Prostate gland (tissue), 2 donors: ENCODE data around the gene KAZN.

Experiments
- POLR2A ChIP-seq: fragments of 450-650 bp; IDR thresholded peaks from one replicate; pipeline ENCODE4 v1.6.1; 2016; ENCODE audit warnings: antibody characterized with exemption, mild to moderate bottlenecking
- POLR2AphosphoS5 ChIP-seq: sonication (generic); formaldehyde crosslinking; IDR thresholded peaks from one replicate; pipeline ENCODE4 v1.6.1; 2017; ENCODE audit warnings: antibody characterized with exemption
- TF ChIP-seq, protein P1 (sequence below), 4 experiments: fragments of 200-600 bp in 2 of 4; fragments of 450-650 bp in 2 of 4; sonication (generic) in 2 of 4; IDR thresholded peaks; 1 replicate in 3 of 4; 2 replicates in 1 of 4; pipeline ENCODE4 v1.5.1; 2016 to 2019; ENCODE audit warnings: antibody characterized with exemption in 4 of 4, mild to moderate bottlenecking in 2 of 4, moderate library complexity in 2 of 4

DNA sequence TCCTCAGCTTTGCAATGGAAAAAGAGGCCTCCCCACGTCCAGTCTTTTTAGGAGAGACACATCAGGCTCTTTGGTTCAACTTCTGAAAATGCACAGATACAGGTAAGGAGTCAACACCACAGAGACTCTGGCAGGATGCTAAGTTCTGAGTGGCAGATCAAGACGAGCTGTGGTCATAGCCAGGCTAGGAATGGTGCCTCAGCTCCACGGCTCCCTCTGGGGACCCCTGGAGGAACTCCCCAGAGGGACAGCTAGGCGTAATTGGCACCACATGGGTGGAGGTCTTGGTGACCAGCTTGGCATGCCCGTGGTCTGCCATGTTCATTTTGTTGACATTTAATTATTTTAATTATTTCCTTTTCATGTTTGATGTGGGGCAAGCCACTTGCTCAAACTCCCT lies 206.1 kb downstream of the KAZN start:
- TF ChIP-seq, protein P1, sequence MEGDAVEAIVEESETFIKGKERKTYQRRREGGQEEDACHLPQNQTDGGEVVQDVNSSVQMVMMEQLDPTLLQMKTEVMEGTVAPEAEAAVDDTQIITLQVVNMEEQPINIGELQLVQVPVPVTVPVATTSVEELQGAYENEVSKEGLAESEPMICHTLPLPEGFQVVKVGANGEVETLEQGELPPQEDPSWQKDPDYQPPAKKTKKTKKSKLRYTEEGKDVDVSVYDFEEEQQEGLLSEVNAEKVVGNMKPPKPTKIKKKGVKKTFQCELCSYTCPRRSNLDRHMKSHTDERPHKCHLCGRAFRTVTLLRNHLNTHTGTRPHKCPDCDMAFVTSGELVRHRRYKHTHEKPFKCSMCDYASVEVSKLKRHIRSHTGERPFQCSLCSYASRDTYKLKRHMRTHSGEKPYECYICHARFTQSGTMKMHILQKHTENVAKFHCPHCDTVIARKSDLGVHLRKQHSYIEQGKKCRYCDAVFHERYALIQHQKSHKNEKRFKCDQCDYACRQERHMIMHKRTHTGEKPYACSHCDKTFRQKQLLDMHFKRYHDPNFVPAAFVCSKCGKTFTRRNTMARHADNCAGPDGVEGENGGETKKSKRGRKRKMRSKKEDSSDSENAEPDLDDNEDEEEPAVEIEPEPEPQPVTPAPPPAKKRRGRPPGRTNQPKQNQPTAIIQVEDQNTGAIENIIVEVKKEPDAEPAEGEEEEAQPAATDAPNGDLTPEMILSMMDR (IDR thresholded peaks at IDR 0.05): no peak
- TF ChIP-seq POLR2AphosphoS5 (no peak), POLR2A (no peak)
